IPS-15b (cell line): Measurements from ENCODE around the gene FGD6.
"Not testable (repeated sequence)": the region's sequence is repeated elsewhere in the genome, so short reads cannot be mapped to it uniquely, and the experiment has no call there.

ENCODE experiments used
- H3K27me3 ChIP-seq: one replicate; pipeline ENCODE4 v1.6.1; 2013; ENCODE audit warnings: low read length; ENCODE audit not compliant: control insufficient read depth, insufficient read depth
- H3K36me3 ChIP-seq: one replicate; pipeline ENCODE4 v1.6.1; 2013; ENCODE audit warnings: low read length; ENCODE audit not compliant: control insufficient read depth, insufficient read depth
- H3K4me1 ChIP-seq: one replicate; pipeline ENCODE4 v1.6.1; 2013; ENCODE audit warnings: mild to moderate bottlenecking, low read length; ENCODE audit not compliant: control insufficient read depth, insufficient read depth
- H3K4me3 ChIP-seq: one replicate; pipeline ENCODE4 v1.5.1; 2013; ENCODE audit warnings: low read depth, low read length
- H3K9ac ChIP-seq: one replicate; pipeline ENCODE4 v1.6.1; 2013; ENCODE audit warnings: low read depth, mild to moderate bottlenecking, low read length
- H3K9me3 ChIP-seq: one replicate; pipeline ENCODE4 v1.6.1; 2013; ENCODE audit warnings: mild to moderate bottlenecking, low read length; ENCODE audit not compliant: control insufficient read depth, insufficient read depth

The FGD6 gene

GRCh38 chr12:95114766-95115405 lies 102.4 kb downstream of the FGD6 start:
- H3K36me3 ChIP-seq = no peaks in the 10 kb centered on the region
- H3K4me1 ChIP-seq = peaks cover 13% of the 10 kb centered on the region
- H3K9ac ChIP-seq = no peak overlapping the region
- H3K4me3 ChIP-seq = no peak overlapping the region
- no peaks in the 10 kb centered on the region for H3K9me3 ChIP-seq
- H3K27me3 ChIP-seq = no peaks in the 10 kb centered on the region

GRCh38 chr12:95107362-95107761 lies 109.9 kb downstream of the FGD6 start:
- Histone ChIP-seq H3K4me1 (no peaks in the 10 kb centered on the region), H3K4me3 (no peak overlapping the region), H3K36me3 (no peaks in the 10 kb centered on the region), H3K9ac (no peak overlapping the region), H3K9me3 (no peaks in the 10 kb centered on the region), H3K27me3 (no peaks in the 10 kb centered on the region)

GRCh38 chr12:95105540-95105939 lies 111.7 kb downstream of the FGD6 start:
- Histone ChIP-seq H3K4me3 (no peak overlapping the region), H3K9ac (no peak overlapping the region), H3K9me3 (no peaks in the 10 kb centered on the region), H3K4me1 (no peaks in the 10 kb centered on the region), H3K27me3 (no peaks in the 10 kb centered on the region), H3K36me3 (no peaks in the 10 kb centered on the region)

- Histone ChIP-seq H3K9ac (no peak overlapping the region), H3K4me1 (no peaks in the 10 kb centered on the region), H3K9me3 (no peaks in the 10 kb centered on the region), H3K27me3 (no peaks in the 10 kb centered on the region), H3K36me3 (no peaks in the 10 kb centered on the region), H3K4me3 (no peak overlapping the region)
These were observed 112.3 kb downstream of the FGD6 start for GRCh38 chr12:95104919-95105452.

- H3K4me1 ChIP-seq = no peaks in the 10 kb centered on the region
- no peaks in the 10 kb centered on the region for H3K27me3 ChIP-seq
- H3K36me3 ChIP-seq = no peaks in the 10 kb centered on the region
- no peak overlapping the region for H3K9ac ChIP-seq
- H3K9me3 ChIP-seq = no peaks in the 10 kb centered on the region
- H3K4me3 ChIP-seq = no peak overlapping the region
These were observed 114.2 kb downstream of the FGD6 start for GRCh38 chr12:95102916-95103671.

GRCh38 chr12:95101957-95102356 lies 115.3 kb downstream of the FGD6 start:
- not testable (repeated sequence) for H3K36me3 ChIP-seq, H3K9ac ChIP-seq, H3K4me1 ChIP-seq, H3K27me3 ChIP-seq, H3K9me3 ChIP-seq, H3K4me3 ChIP-seq

GRCh38 chr12:95100264-95101190 lies 116.7 kb downstream of the FGD6 start:
- H3K9ac ChIP-seq = no peak overlapping the region
- H3K9me3 ChIP-seq = no peaks in the 10 kb centered on the region
- H3K27me3 ChIP-seq = no peaks in the 10 kb centered on the region
- no peak overlapping the region for H3K4me3 ChIP-seq
- no peaks in the 10 kb centered on the region for H3K4me1 ChIP-seq
- no peaks in the 10 kb centered on the region for H3K36me3 ChIP-seq

- no peak overlapping the region for H3K9ac ChIP-seq
- H3K4me3 ChIP-seq = no peak overlapping the region
- no peaks in the 10 kb centered on the region for H3K36me3 ChIP-seq
- H3K4me1 ChIP-seq = no peaks in the 10 kb centered on the region
- H3K9me3 ChIP-seq = no peaks in the 10 kb centered on the region
- no peaks in the 10 kb centered on the region for H3K27me3 ChIP-seq
These were observed 117.9 kb downstream of the FGD6 start for GRCh38 chr12:95099270-95099790.

GRCh38 chr12:95096852-95097251 lies 120.4 kb downstream of the FGD6 start:
- Histone ChIP-seq H3K9ac (no peak overlapping the region), H3K4me3 (no peak overlapping the region), H3K36me3 (peaks cover 7% of the 10 kb centered on the region), H3K9me3 (no peaks in the 10 kb centered on the region), H3K27me3 (no peaks in the 10 kb centered on the region), H3K4me1 (no peaks in the 10 kb centered on the region)

- Histone ChIP-seq H3K9me3 (no peaks in the 10 kb centered on the region), H3K4me1 (no peaks in the 10 kb centered on the region), H3K27me3 (no peaks in the 10 kb centered on the region), H3K36me3 (peaks cover 7% of the 10 kb centered on the region), H3K4me3 (no peak overlapping the region), H3K9ac (no peak overlapping the region)
These were observed 120.9 kb downstream of the FGD6 start for GRCh38 chr12:95096378-95096777.

- H3K9ac ChIP-seq, H3K27me3 ChIP-seq, H3K36me3 ChIP-seq, H3K4me3 ChIP-seq, H3K4me1 ChIP-seq, H3K9me3 ChIP-seq: not testable (repeated sequence)
These were observed 121.4 kb downstream of the FGD6 start for GRCh38 chr12:95095866-95096265.
